ENCODE results near the gene MBTD1. TPM values are rescaled to one million over a fixed set of nuclear protein-coding genes. Genes with fewer than 3 reads are reported as not detected.

The MBTD1 gene
- total and polyA plus RNA-seq, 2 of the 8 experiments (the other 6 are each of a cell fraction or from before 2014, with no cell fraction given): 20.3 to 51.4 TPM

GRCh38 chr17:51260237-51261023, 581 bp upstream of the MBTD1 start, which contains the start of gene UTP18 (continued):
- TF ChIP-seq, protein P1, sequence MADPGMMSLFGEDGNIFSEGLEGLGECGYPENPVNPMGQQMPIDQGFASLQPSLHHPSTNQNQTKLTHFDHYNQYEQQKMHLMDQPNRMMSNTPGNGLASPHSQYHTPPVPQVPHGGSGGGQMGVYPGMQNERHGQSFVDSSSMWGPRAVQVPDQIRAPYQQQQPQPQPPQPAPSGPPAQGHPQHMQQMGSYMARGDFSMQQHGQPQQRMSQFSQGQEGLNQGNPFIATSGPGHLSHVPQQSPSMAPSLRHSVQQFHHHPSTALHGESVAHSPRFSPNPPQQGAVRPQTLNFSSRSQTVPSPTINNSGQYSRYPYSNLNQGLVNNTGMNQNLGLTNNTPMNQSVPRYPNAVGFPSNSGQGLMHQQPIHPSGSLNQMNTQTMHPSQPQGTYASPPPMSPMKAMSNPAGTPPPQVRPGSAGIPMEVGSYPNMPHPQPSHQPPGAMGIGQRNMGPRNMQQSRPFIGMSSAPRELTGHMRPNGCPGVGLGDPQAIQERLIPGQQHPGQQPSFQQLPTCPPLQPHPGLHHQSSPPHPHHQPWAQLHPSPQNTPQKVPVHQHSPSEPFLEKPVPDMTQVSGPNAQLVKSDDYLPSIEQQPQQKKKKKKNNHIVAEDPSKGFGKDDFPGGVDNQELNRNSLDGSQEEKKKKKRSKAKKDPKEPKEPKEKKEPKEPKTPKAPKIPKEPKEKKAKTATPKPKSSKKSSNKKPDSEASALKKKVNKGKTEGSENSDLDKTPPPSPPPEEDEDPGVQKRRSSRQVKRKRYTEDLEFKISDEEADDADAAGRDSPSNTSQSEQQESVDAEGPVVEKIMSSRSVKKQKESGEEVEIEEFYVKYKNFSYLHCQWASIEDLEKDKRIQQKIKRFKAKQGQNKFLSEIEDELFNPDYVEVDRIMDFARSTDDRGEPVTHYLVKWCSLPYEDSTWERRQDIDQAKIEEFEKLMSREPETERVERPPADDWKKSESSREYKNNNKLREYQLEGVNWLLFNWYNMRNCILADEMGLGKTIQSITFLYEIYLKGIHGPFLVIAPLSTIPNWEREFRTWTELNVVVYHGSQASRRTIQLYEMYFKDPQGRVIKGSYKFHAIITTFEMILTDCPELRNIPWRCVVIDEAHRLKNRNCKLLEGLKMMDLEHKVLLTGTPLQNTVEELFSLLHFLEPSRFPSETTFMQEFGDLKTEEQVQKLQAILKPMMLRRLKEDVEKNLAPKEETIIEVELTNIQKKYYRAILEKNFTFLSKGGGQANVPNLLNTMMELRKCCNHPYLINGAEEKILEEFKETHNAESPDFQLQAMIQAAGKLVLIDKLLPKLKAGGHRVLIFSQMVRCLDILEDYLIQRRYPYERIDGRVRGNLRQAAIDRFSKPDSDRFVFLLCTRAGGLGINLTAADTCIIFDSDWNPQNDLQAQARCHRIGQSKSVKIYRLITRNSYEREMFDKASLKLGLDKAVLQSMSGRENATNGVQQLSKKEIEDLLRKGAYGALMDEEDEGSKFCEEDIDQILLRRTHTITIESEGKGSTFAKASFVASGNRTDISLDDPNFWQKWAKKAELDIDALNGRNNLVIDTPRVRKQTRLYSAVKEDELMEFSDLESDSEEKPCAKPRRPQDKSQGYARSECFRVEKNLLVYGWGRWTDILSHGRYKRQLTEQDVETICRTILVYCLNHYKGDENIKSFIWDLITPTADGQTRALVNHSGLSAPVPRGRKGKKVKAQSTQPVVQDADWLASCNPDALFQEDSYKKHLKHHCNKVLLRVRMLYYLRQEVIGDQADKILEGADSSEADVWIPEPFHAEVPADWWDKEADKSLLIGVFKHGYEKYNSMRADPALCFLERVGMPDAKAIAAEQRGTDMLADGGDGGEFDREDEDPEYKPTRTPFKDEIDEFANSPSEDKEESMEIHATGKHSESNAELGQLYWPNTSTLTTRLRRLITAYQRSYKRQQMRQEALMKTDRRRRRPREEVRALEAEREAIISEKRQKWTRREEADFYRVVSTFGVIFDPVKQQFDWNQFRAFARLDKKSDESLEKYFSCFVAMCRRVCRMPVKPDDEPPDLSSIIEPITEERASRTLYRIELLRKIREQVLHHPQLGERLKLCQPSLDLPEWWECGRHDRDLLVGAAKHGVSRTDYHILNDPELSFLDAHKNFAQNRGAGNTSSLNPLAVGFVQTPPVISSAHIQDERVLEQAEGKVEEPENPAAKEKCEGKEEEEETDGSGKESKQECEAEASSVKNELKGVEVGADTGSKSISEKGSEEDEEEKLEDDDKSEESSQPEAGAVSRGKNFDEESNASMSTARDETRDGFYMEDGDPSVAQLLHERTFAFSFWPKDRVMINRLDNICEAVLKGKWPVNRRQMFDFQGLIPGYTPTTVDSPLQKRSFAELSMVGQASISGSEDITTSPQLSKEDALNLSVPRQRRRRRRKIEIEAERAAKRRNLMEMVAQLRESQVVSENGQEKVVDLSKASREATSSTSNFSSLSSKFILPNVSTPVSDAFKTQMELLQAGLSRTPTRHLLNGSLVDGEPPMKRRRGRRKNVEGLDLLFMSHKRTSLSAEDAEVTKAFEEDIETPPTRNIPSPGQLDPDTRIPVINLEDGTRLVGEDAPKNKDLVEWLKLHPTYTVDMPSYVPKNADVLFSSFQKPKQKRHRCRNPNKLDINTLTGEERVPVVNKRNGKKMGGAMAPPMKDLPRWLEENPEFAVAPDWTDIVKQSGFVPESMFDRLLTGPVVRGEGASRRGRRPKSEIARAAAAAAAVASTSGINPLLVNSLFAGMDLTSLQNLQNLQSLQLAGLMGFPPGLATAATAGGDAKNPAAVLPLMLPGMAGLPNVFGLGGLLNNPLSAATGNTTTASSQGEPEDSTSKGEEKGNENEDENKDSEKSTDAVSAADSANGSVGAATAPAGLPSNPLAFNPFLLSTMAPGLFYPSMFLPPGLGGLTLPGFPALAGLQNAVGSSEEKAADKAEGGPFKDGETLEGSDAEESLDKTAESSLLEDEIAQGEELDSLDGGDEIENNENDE (IDR thresholded peaks at IDR 0.05; ENCODE audit: insufficient replicate concordance, low read length): no peak
- TF ChIP-seq ASH2L (IDR thresholded peaks at IDR 0.05; ENCODE audit: low read length) (peak; percentile 55), GTF2F1 (IDR thresholded peaks at IDR 0.05; ENCODE audit: borderline replicate concordance, low read depth, low read length) (0 out of 2 replicates have a peak, but pooled peaks have one; percentile 59), SRF (IDR thresholded peaks at IDR 0.05; ENCODE audit: low read depth, low read length) (no peak), SP1 (IDR thresholded peaks at IDR 0.05; ENCODE audit: low read depth, low read length) (peak; percentile 86), POU5F1 (IDR thresholded peaks at IDR 0.05; ENCODE audit: low read depth, low read length) (no peak), SP4 (IDR thresholded peaks at IDR 0.05; ENCODE audit: low read length) (peak; percentile 70; the same call in 1 of the 2 replicates), TAF7 (optimal IDR thresholded peaks at IDR 0.05; ENCODE audit: borderline replicate concordance, low read depth, low read length) (peak; percentile 45), CBX5 (IDR thresholded peaks at IDR 0.05; ENCODE audit: low read depth, low read length) (no peak), BCL11A (IDR thresholded peaks at IDR 0.05; ENCODE audit: low read depth in 2 of 2, low read length in 2 of 2) (no peak), CEBPB (IDR thresholded peaks at IDR 0.05; ENCODE audit: low read depth, low read length) (no peak)
